WTC11 (cell line): ENCODE measurements around the gene SYT8.
"Not testable (repeated sequence)": the region's sequence is repeated elsewhere in the genome, so short reads cannot be mapped to it uniquely, and the experiment has no call there.

Source experiments
- ATF2 ChIP-seq: sonication (generic); formaldehyde crosslinking; IDR thresholded peaks from 2 replicates; pipeline ENCODE4 v1.8.1; 2022; ENCODE audit warnings: low read depth, missing genetic modification reagents, borderline replicate concordance
- ATF3 ChIP-seq: sonication (generic); formaldehyde crosslinking; conservative IDR thresholded peaks from 2 replicates; pipeline ENCODE4 v1.8.1; 2022; ENCODE audit warnings: mild to moderate bottlenecking, missing genetic modification reagents
- CTCF ChIP-seq: fragments of 200-600 bp; IDR thresholded peaks from 2 replicates; pipeline ENCODE4 v1.8.0; 2022; ENCODE audit warnings: antibody characterized with exemption
- TEAD4 ChIP-seq: sonication (generic); formaldehyde crosslinking; IDR thresholded peaks from 2 replicates; pipeline ENCODE4 v1.8.0; 2022; ENCODE audit warnings: mild to moderate bottlenecking, missing genetic modification reagents

GRCh38 chr11:1873813-1874150 lies 39.0 kb downstream of the SYT8 start:
- TF ChIP-seq ATF2 (CRISPR knock-in tag); TEAD4 (CRISPR knock-in tag); CTCF; ATF3: not testable (repeated sequence)
